GM23338 (cell line): ENCODE data around the gene PRAC1. TPM values are rescaled to one million over a fixed set of nuclear protein-coding genes. Genes with fewer than 3 reads are reported as not detected.

Source experiments
- ATAC-seq: fragments of 200-7000 bp; cut with Tn5 transposase; 3 replicates; pipeline ENCODE4 v1.9.1; 2020
- DNase-seq: peaks from one replicate; pipeline ENCODE4 v3.0.0-alpha.2; 2015; ENCODE audit warnings: low spot score
- H2AFZ ChIP-seq: fragments of 200-600 bp; sonication (generic); 2 replicates; pipeline ENCODE4 v1.8.0; 2016; ENCODE audit warnings: antibody characterized with exemption, mild to moderate bottlenecking, moderate library complexity
- H3F3A ChIP-seq: fragments of 200-600 bp; sonication (generic); replicated peaks from 2 replicates; pipeline ENCODE4 v1.8.0; 2017; ENCODE audit warnings: antibody characterized with exemption, mixed run types, low read depth
- H3K27ac ChIP-seq: fragments of 200-600 bp; sonication (generic); 2 replicates; pipeline ENCODE4 v1.6.1; 2016; ENCODE audit warnings: low read depth
- H3K27me3 ChIP-seq: fragments of 200-600 bp; sonication (generic); 2 replicates; pipeline ENCODE4 v1.8.0; 2016; ENCODE audit warnings: mild to moderate bottlenecking, mixed run types, moderate library complexity; ENCODE audit not compliant: insufficient read depth
- H3K36me3 ChIP-seq: fragments of 200-600 bp; sonication (generic); 2 replicates; pipeline ENCODE4 v1.8.0; 2016; ENCODE audit warnings: mild to moderate bottlenecking; ENCODE audit not compliant: insufficient read depth
- H3K4me1 ChIP-seq: fragments of 200-600 bp; sonication (generic); 2 replicates; pipeline ENCODE4 v1.8.0; 2016; ENCODE audit warnings: mild to moderate bottlenecking, moderate library complexity; ENCODE audit not compliant: insufficient read depth
- H3K4me2 ChIP-seq: fragments of 200-600 bp; sonication (generic); 2 replicates; pipeline ENCODE4 v1.7.1; 2017; ENCODE audit warnings: mixed run types
- H3K4me3 ChIP-seq: fragments of 200-600 bp; sonication (generic); 2 replicates; pipeline ENCODE4 v1.6.1; 2016; ENCODE audit warnings: mixed run types
- H3K79me2 ChIP-seq: fragments of 200-600 bp; sonication (generic); replicated peaks from 2 replicates; pipeline ENCODE4 v1.8.0; 2017; ENCODE audit warnings: mild to moderate bottlenecking; ENCODE audit not compliant: insufficient read depth
- H3K9me2 ChIP-seq: fragments of 200-600 bp; sonication (generic); 2 replicates; pipeline ENCODE4 v1.8.0; 2017; ENCODE audit not compliant: insufficient read depth
- H4K20me1 ChIP-seq: fragments of 200-600 bp; sonication (generic); replicated peaks from 2 replicates; pipeline ENCODE4 v1.8.0; 2017; ENCODE audit warnings: mild to moderate bottlenecking; ENCODE audit not compliant: insufficient read depth
- H3K27ac Mint-ChIP-seq: 2 replicates; pipeline ENCODE4 v1.8.0; 2020; ENCODE audit warnings: inconsistent platforms, mild to moderate bottlenecking, moderate library complexity, mixed read lengths
- H3K27me3 Mint-ChIP-seq: 3 replicates; pipeline ENCODE4 v1.8.0; 2022; ENCODE audit warnings: low read depth, mild to moderate bottlenecking, moderate library complexity, mixed read lengths, inconsistent platforms; ENCODE audit not compliant: insufficient read depth, poor library complexity
- H3K36me3 Mint-ChIP-seq: 3 replicates; pipeline ENCODE4 v1.8.0; 2021; ENCODE audit warnings: low read depth, mild to moderate bottlenecking, inconsistent platforms, moderate library complexity, mixed read lengths
- H3K4me1 Mint-ChIP-seq: 3 replicates; pipeline ENCODE4 v1.8.0; 2020; ENCODE audit warnings: mild to moderate bottlenecking, inconsistent platforms, mixed read lengths
- H3K4me3 Mint-ChIP-seq: 3 replicates; pipeline ENCODE4 v1.8.0; 2021; ENCODE audit warnings: moderate library complexity, mild to moderate bottlenecking, inconsistent platforms, mixed read lengths
- H3K9me3 Mint-ChIP-seq: 3 replicates; pipeline ENCODE4 v1.8.0; 2020; ENCODE audit warnings: moderate library complexity, mild to moderate bottlenecking, inconsistent platforms, mixed read lengths
- ETS1 ChIP-seq: IDR thresholded peaks from 2 replicates; pipeline ENCODE4 v1.6.1; 2016; ENCODE audit warnings: antibody characterized with exemption
- EZH2phosphoT487 ChIP-seq: fragments of 200-600 bp; sonication (generic); IDR thresholded peaks from one replicate; pipeline ENCODE4 v1.8.1; 2018; ENCODE audit warnings: antibody characterized with exemption; ENCODE audit not compliant: unreplicated experiment
- JUNB ChIP-seq: IDR thresholded peaks from one replicate; pipeline ENCODE4 v1.6.1; 2016; ENCODE audit warnings: antibody characterized with exemption; ENCODE audit not compliant: unreplicated experiment
- polyA plus RNA-seq: library from polyadenylated mRNA; unstranded; fragments of >200 nt; fragmentation: Nextera tagmentation; extraction: Ambion mirVana; gene quantifications from 2 replicates; pipeline ENCODE4 v1.2.1, GENCODE V29; 2016
- total RNA-seq: library from RNA; depleted of rRNA; stranded (reverse); fragments of >200 nt; shearing (Covaris generic); gene quantifications from 2 replicates; pipeline ENCODE4 v1.2.3, GENCODE V29; 2014
- TF ChIP-seq, protein P1 (sequence below): fragments of 250-450 bp; sonication (Bioruptor Pico); IDR thresholded peaks from 2 replicates; pipeline ENCODE4 v1.5.0; 2020; ENCODE audit warnings: mild to moderate bottlenecking, moderate library complexity

The PRAC1 gene
- total and polyA plus RNA-seq, 2 experiments from 2014 or later: not detected

GRCh38 chr17:48711128-48711527 lies 11.2 kb downstream of the PRAC1 start (continued):
- TF ChIP-seq, protein P1, sequence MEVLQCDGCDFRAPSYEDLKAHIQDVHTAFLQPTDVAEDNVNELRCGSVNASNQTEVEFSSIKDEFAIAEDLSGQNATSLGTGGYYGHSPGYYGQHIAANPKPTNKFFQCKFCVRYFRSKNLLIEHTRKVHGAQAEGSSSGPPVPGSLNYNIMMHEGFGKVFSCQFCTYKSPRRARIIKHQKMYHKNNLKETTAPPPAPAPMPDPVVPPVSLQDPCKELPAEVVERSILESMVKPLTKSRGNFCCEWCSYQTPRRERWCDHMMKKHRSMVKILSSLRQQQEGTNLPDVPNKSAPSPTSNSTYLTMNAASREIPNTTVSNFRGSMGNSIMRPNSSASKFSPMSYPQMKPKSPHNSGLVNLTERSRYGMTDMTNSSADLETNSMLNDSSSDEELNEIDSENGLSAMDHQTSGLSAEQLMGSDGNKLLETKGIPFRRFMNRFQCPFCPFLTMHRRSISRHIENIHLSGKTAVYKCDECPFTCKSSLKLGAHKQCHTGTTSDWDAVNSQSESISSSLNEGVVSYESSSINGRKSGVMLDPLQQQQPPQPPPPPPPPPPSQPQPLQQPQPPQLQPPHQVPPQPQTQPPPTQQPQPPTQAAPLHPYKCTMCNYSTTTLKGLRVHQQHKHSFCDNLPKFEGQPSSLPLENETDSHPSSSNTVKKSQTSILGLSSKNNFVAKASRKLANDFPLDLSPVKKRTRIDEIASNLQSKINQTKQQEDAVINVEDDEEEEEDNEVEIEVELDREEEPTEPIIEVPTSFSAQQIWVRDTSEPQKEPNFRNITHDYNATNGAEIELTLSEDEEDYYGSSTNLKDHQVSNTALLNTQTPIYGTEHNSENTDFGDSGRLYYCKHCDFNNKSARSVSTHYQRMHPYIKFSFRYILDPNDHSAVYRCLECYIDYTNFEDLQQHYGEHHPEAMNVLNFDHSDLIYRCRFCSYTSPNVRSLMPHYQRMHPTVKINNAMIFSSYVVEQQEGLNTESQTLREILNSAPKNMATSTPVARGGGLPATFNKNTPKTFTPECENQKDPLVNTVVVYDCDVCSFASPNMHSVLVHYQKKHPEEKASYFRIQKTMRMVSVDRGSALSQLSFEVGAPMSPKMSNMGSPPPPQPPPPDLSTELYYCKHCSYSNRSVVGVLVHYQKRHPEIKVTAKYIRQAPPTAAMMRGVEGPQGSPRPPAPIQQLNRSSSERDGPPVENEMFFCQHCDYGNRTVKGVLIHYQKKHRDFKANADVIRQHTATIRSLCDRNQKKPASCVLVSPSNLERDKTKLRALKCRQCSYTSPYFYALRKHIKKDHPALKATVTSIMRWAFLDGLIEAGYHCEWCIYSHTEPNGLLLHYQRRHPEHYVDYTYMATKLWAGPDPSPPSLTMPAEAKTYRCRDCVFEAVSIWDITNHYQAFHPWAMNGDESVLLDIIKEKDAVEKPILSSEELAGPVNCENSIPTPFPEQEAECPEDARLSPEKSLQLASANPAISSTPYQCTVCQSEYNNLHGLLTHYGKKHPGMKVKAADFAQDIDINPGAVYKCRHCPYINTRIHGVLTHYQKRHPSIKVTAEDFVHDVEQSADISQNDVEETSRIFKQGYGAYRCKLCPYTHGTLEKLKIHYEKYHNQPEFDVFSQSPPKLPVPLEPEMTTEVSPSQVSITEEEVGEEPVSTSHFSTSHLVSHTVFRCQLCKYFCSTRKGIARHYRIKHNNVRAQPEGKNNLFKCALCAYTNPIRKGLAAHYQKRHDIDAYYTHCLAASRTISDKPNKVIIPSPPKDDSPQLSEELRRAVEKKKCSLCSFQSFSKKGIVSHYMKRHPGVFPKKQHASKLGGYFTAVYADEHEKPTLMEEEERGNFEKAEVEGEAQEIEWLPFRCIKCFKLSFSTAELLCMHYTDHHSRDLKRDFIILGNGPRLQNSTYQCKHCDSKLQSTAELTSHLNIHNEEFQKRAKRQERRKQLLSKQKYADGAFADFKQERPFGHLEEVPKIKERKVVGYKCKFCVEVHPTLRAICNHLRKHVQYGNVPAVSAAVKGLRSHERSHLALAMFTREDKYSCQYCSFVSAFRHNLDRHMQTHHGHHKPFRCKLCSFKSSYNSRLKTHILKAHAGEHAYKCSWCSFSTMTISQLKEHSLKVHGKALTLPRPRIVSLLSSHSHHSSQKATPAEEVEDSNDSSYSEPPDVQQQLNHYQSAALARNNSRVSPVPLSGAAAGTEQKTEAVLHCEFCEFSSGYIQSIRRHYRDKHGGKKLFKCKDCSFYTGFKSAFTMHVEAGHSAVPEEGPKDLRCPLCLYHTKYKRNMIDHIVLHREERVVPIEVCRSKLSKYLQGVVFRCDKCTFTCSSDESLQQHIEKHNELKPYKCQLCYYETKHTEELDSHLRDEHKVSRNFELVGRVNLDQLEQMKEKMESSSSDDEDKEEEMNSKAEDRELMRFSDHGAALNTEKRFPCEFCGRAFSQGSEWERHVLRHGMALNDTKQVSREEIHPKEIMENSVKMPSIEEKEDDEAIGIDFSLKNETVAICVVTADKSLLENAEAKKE (CRISPR knock-in tag): no peak
- TF ChIP-seq ETS1: no peak
- TF ChIP-seq JUNB: no peak

DNA sequence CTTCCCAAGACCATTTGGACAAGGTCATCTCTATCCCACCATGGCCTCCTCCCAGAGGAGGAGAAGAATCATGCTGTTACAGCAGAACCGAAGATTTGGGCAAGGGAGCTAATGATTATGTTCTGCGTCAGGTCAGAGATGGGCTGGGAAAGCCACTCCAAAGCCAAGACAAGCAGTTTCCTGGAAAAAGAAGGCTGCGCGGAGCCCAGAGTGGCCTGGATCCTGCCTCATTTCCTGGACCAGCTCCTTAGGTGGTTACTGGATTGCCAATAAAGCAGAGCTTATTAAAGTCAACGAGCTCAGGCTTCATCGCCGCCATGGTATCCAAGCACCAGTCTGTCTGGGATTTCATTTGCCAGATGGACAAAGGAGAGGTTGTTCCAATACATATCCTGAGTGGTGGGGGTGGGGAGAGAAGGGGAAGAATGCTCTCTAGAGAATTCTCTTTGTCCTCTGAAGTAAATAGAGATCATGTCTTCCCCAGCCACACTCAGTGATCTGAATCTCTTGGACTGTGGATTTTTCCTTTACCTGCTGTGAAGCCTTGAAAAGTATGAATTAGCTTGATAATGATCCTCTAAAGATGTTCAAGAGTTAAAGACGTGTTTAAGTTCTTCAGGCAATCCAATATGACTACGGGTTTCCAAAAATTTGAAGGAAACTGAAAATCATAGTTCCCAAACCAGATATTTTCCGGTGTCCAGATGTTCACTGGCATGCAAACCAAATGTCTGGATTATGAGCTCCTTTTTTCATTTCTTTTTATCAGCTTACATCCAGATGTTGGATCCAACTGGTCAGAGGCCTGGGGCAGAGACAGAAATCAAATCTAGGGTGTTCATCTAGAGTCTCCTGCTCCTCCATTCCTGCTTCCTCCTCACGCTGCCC lies 17.7 kb downstream of the PRAC1 start:
- Histone ChIP-seq H3K4me3 (no peak overlapping the region), H3K9me2 (no peaks in the 10 kb centered on the region), H3F3A (no peaks in the 10 kb centered on the region), H3K79me2 (no peaks in the 10 kb centered on the region), H3K27me3 (peaks cover 47% of the 10 kb centered on the region), H3K27ac (no peak overlapping the region), H3K4me1 (no peaks in the 10 kb centered on the region; the same call in 1 of the 2 replicates), H2AFZ (peak overlapping the region; percentile 24; the same call in 1 of the 2 replicates), H3K4me2 (no peak overlapping the region), H4K20me1 (no peaks in the 10 kb centered on the region; the same call in 1 of the 2 replicates), H3K36me3 (no peaks in the 10 kb centered on the region)
- Mint-ChIP-seq H3K4me3 (no peak overlapping the region), H3K36me3 (no peaks in the 10 kb centered on the region), H3K27ac (no peak overlapping the region), H3K4me1 (peaks cover 1% of the 10 kb centered on the region; the same call in 1 of the 3 replicates), H3K9me3 (no peaks in the 10 kb centered on the region), H3K27me3 (peaks cover 14% of the 10 kb centered on the region)
- ATAC-seq: no peak
- no peak for DNase-seq
- no peak for TF ChIP-seq EZH2phosphoT487
- TF ChIP-seq, protein P1 (CRISPR knock-in tag): no peak
